Left lobe of liver (tissue), 2 donors: ENCODE results near the gene C2orf78. TPM values are rescaled to one million over a fixed set of nuclear protein-coding genes. Genes with fewer than 3 reads are reported as not detected.

Experiments used
- ATAC-seq: fragments of 200-7000 bp; cut with Tn5 transposase; one replicate; pipeline ENCODE4 v1.9.1; 2020; ENCODE audit warnings: mild to moderate bottlenecking, moderate library complexity
- DNase-seq: peaks from one replicate; pipeline ENCODE4 v3.0.0-alpha.2; 2020; ENCODE audit warnings: low spot score
- total RNA-seq: library from RNA; stranded (reverse); gene quantifications from one replicate; pipeline ENCODE4 v1.2.1, GENCODE V29; 2021
- donor health status: DM: no; HTN: no; CAD: no; lungs with moderate emphysema.
- donor health status: DM: no; HTN: yes; CAD: no.

C2orf78 gene
- total RNA-seq, 1 donor from 2014 or later = not detected

GRCh38 chr2:73837847-73838585 lies 54.0 kb downstream of the C2orf78 start:
- ATAC-seq (no peak), DNase-seq (no peak)

- DNase-seq (no peak), ATAC-seq (no peak)
Measured at GRCh38 chr2:73838889-73839534, 55.0 kb downstream of the C2orf78 start.

GRCh38 chr2:73839653-73840411 lies 55.8 kb downstream of the C2orf78 start:
- no peak for DNase-seq
- no peak for ATAC-seq

GRCh38 chr2:73841912-73842738 lies 58.1 kb downstream of the C2orf78 start:
- DNase-seq (no peak), ATAC-seq (peak; percentile 53)

- no peak for DNase-seq
- no peak for ATAC-seq
Measured at GRCh38 chr2:73842739-73843019, 58.7 kb downstream of the C2orf78 start.

- DNase-seq (no peak), ATAC-seq (no peak)
Measured at GRCh38 chr2:73844087-73844486, 60.1 kb downstream of the C2orf78 start.

- ATAC-seq (no peak), DNase-seq (no peak)
Measured at GRCh38 chr2:73850009-73850408, 66.0 kb downstream of the C2orf78 start.

GRCh38 chr2:73851274-73851673 lies 67.3 kb downstream of the C2orf78 start:
- DNase-seq (no peak), ATAC-seq (no peak)

GRCh38 chr2:73852020-73852419 lies 68.0 kb downstream of the C2orf78 start:
- ATAC-seq (no peak), DNase-seq (no peak)

- ATAC-seq = no peak
- DNase-seq = no peak
Measured at GRCh38 chr2:73855526-73855925, 71.5 kb downstream of the C2orf78 start.

GRCh38 chr2:73856214-73856613 lies 72.2 kb downstream of the C2orf78 start:
- DNase-seq = no peak
- no peak for ATAC-seq

GRCh38 chr2:73859721-73860586 lies 76.0 kb downstream of the C2orf78 start:
- ATAC-seq = no peak

GRCh38 chr2:73862987-73863386 lies 79.0 kb downstream of the C2orf78 start:
- no peak for ATAC-seq
- DNase-seq = no peak

More at GRCh38 chr2:73859721-73860586, 76.0 kb downstream of the C2orf78 start:
- DNase-seq = no peak

Other genes with a start within 250 kb of the C2orf78 start
- 26.3 TPM for gene NAT8, start 141.8 kb upstream of the C2orf78 start, total RNA-seq
- gene TPRKB, start 46.8 kb upstream of the C2orf78 start, total RNA-seq = 8.6 TPM
- gene DUSP11, start 4.1 kb upstream of the C2orf78 start, total RNA-seq = 6.5 TPM
- 13.3 TPM for gene STAMBP, start 44.8 kb downstream of the C2orf78 start, total RNA-seq
- gene ACTG2, start 108.8 kb downstream of the C2orf78 start, total RNA-seq = 2.8 TPM
- 14.7 TPM for gene DGUOK, start 142.7 kb downstream of the C2orf78 start, total RNA-seq
- 7.3 TPM for gene TET3, start 200.7 kb downstream of the C2orf78 start, total RNA-seq